HG02981 (cell line): ENCODE data around the gene SDE2.
"Not testable (repeated sequence)": the region's sequence is repeated elsewhere in the genome, so short reads cannot be mapped to it uniquely, and the experiment has no call there.

Experiments
- ATAC-seq: cut with Tn5 transposase; IDR thresholded peaks from one replicate; pipeline ENCODE4 v1.9.1; 2021; ENCODE audit warnings: mild to moderate bottlenecking, moderate library complexity; ENCODE audit not compliant: unreplicated experiment

SDE2 gene

GRCh38 chr1:225979421-225979820, 19.7 kb downstream of the SDE2 start:
- no peak for ATAC-seq

DNA sequence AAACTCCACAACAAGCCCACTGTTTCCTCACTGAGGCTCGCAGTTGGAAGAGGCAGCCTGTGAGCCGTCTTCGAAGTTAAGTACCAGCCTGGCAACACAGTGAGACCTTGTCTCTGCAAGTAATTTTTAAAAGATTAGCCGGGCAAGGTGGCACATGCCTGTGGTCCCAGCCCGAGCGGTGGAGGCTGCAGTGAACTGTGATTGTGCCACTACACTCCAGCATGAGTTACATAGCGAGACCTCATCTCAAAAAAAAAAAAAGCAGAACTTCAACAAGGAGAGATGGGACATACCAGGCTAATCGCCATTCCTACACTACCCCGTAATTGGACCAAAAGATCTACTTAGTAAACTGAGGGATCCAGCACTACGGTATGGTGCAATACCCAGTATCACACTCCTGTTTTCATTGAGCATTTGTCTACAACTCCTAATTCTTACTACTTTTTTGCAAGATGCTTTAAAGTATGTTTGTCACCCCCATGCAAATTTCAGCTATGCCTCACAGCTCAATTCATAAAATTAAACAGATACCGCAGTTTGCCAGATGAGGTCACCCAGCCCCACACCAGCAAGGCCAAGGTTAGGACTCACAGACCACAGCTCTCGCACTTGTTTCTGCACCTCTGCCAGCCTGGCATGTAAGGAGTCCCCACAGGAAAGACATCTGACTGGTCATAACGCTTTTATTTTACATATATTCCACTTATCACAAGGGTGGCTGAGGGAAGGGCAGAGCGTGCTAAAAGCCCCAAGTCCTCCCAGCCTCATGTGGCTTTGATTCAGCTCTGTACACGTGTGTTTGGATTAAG, 21.0 kb downstream of the SDE2 start:
- peak; percentile 65 for ATAC-seq

GRCh38 chr1:225975146-225975545, 24.0 kb downstream of the SDE2 start:
- not testable (repeated sequence) for ATAC-seq

GRCh38 chr1:225974454-225974853, 24.7 kb downstream of the SDE2 start:
- ATAC-seq: no peak

- ATAC-seq: no peak
These were observed 26.0 kb downstream of the SDE2 start for GRCh38 chr1:225973158-225973557.

GRCh38 chr1:225972344-225973152, 26.6 kb downstream of the SDE2 start:
- no peak for ATAC-seq

GRCh38 chr1:225970592-225971157, 28.5 kb downstream of the SDE2 start:
- ATAC-seq: not testable (repeated sequence)

DNA sequence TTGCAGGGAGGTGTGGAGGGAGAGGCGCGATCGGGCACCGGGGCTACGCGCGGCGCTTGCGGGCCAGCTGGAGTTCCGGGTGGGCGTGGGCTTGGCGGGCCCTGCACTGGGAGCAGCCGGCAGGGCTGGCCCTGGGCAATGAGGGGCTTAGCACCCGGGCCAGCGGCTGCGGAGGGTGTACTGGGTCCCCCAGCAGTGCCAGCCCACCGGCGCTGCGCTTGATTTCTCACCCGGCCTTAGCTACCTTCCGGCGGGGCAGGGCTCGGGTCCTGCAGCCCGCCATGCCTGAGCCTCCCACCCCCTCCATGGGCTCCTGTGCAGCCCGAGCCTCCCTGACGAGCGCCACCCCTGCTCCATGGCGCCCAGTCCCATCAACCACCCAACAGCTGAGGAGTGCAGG, 29.4 kb downstream of the SDE2 start:
- not testable (repeated sequence) for ATAC-seq

- no peak for ATAC-seq
These were observed 33.9 kb downstream of the SDE2 start for GRCh38 chr1:225965231-225965630.

DNA sequence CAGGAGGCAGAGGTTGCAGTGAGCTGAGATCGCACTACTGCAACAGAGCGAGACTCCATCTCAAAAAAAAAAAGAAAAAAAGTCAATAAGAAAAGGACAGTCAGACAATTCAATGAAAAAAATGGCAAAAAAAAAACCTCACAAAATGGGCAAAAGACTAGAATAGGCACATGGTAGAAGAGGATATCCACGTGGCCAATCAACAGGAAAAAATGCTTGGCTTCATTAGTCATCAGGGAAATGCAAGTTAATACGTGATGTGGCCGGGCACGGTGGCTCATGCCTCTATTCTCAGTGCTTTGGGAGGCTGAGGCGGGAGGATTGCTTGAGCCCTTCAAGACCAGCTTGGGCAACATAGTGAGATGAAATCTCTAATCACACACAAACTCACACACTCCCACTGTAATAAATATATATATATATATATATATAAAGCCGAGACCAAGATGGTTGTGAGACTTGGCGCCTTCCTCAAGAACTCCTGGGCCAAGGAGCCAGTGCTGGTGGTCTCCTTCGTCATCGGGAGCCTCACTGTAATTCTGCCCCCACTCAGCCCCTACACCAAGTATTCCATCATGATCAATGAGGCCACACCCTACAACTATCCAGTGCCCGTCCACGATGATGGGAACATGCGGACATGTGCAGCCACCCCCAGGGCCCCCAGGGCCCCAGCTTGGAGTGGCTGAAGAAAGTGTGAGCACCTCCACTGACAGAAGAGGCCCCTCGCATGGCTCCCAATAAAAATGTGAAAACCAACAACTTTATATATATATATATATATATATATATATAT, 35.2 kb downstream of the SDE2 start:
- ATAC-seq: no peak

- peak; percentile 90 for ATAC-seq
These were observed 36.6 kb downstream of the SDE2 start for GRCh38 chr1:225962440-225962975.

DNA sequence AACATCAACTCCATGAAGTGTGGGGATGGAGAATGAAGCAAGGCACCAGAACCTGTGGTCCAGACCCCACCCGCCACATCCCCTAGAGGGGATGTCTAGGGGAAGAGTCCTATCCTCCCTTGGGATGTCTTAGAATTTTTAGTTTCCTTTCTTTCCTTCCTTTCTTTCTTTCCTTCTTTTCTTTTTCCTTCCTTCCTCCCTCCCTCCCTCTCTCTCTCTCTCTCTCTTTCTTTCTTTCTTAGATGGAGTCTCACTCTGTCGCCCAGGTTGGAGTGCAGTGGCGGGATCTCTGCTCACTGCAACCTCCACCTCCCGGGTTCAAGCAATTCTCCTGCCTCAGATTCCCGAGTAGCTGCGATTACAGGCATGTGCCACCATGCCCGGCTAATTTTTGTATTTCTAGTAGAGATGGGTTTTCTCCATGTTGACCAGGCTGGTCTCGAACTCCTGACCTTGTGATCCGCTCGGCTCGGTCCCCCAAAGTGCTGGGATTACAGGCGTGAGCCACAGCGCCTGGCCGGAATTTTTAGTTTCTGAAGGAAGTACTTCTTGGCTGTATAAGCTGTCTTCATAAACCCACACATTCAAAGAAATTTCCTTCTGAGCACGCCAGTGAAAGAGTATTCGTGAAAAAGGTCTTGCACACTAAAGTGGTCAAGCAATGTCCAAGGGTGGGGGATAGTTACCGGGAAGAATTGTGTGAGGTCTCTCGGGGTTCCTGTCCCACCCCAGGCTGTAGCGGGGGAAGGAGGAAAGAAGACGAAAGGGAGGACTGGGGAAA, 37.3 kb downstream of the SDE2 start:
- ATAC-seq: no peak

DNA sequence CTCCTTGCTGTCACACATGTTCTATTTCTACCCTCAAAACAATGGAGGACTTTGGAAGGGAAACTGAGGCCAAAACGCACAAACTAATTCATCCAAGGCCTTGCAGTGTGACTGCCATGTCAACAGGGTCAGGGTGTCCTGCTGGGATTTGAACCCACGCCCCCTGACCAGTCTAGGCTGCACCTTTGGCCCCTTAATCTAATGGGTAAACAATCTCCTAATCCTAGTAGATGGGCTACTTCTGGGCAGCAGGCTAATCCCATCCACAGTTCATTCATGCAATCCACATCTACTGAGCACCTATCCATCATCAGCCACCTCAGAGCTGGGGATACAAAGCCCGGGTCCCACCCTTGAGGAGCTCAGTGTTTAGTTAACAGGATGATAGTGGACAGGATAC, 41.1 kb downstream of the SDE2 start:
- no peak for ATAC-seq

GRCh38 chr1:225954753-225955152, 44.4 kb downstream of the SDE2 start:
- ATAC-seq: no peak

- no peak for ATAC-seq
These were observed 45.8 kb downstream of the SDE2 start for GRCh38 chr1:225953315-225953714.

- ATAC-seq: no peak
These were observed 48.1 kb downstream of the SDE2 start for GRCh38 chr1:225950905-225951497.

GRCh38 chr1:225949041-225949440, 50.1 kb downstream of the SDE2 start:
- ATAC-seq: no peak

DNA sequence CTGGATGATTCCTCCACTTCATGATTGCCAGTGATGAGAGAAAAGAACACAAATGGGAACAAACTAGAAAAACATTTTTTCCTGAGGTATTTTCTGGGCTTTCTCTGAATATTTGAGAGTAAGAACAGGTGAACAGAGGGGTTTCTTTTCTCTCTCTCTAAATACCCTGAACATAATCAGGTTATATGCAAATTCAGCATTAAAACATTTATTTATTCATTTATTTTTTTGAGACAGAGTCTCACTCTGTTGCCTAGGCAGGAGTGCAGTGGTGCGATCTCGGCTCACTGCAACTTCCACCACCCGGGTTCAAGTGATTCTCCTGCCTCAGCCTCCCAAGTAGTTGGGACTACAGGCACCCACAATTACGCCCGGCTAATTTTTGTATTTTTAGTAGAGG, 52.3 kb downstream of the SDE2 start:
- no peak for ATAC-seq

DNA sequence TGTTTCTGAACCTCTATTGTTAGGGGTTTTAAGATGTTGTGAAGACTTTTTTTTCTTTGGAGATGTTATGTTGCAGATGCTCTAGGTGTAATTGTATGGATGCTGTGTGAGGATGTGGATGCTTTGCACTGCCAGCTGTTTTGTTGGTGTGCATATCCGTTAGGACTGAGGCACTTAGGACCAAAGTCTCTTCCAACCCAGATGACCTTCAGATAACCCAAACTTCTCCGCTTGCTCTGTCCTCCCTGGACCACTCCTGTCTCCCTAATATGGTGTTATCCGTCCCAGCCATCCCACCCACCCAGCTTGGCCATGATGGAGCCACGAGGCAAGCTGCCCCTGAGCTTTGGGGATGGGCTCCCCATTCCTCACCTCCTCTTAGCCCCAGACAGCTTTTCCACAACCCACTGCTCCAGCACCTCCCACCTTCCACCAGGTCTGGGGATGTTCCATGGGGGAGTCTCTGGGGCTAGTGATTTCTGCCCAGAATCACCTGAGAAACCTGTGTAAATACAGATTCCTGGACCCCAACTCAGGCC, 53.0 kb downstream of the SDE2 start:
- ATAC-seq: no peak
